Mesenchymal stem cell (in vitro differentiated cells and primary cell): ENCODE measurements around the gene COL15A1.
A peak's percentile ranks its signal among the peaks of the same experiment; 100 is the strongest.

Experiments used
- DNase-seq: peaks from one replicate; pipeline ENCODE4 v3.0.0-alpha.2; 2013
- H2AFZ ChIP-seq: one replicate; pipeline ENCODE4 v1.6.1; 2013; ENCODE audit warnings: low read depth, mild to moderate bottlenecking, control low read depth, inconsistent platforms, low read length, moderate library complexity
- H2AK5ac ChIP-seq: 2 replicates; pipeline ENCODE4 v1.6.1; 2013; ENCODE audit warnings: low read length, moderate library complexity, mild to moderate bottlenecking, inconsistent platforms; ENCODE audit not compliant: severe bottlenecking
- H2BK120ac ChIP-seq: one replicate; pipeline ENCODE4 v1.6.1; 2013; ENCODE audit warnings: low read depth, mild to moderate bottlenecking, inconsistent platforms, low read length, moderate library complexity
- H2BK12ac ChIP-seq, 2 experiments: one replicate each; pipeline ENCODE4 v1.6.1; 2013; ENCODE audit warnings: inconsistent platforms in 2 of 2, low read length in 2 of 2, mild to moderate bottlenecking in 2 of 2, moderate library complexity in 2 of 2, control low read depth in 1 of 2
- H2BK15ac ChIP-seq: one replicate; pipeline ENCODE4 v1.6.1; 2013; ENCODE audit warnings: mild to moderate bottlenecking, low read depth, inconsistent platforms; ENCODE audit not compliant: poor library complexity, severe bottlenecking
- H2BK5ac ChIP-seq: 2 replicates; pipeline ENCODE4 v1.6.1; 2013; ENCODE audit warnings: low read depth, mild to moderate bottlenecking, low read length, control low read depth, inconsistent platforms; ENCODE audit not compliant: poor library complexity, severe bottlenecking
- H3K14ac ChIP-seq, 2 experiments: one replicate each; pipeline ENCODE4 v1.6.1; 2013; ENCODE audit warnings: inconsistent platforms in 2 of 2, low read length in 2 of 2, control low read depth in 1 of 2, mild to moderate bottlenecking in 1 of 2, moderate library complexity in 1 of 2
- H3K18ac ChIP-seq, 2 experiments: one replicate each; pipeline ENCODE4 v1.6.1; 2013; ENCODE audit warnings: inconsistent platforms in 2 of 2, low read length in 2 of 2, control low read depth in 1 of 2, low read depth in 1 of 2, mild to moderate bottlenecking in 1 of 2
- H3K23ac ChIP-seq, 2 experiments: one replicate each; pipeline ENCODE4 v1.6.1; 2013; ENCODE audit warnings: inconsistent platforms in 2 of 2, low read length in 2 of 2, mild to moderate bottlenecking in 2 of 2, moderate library complexity in 2 of 2, control low read depth in 1 of 2
- H3K27ac ChIP-seq: 2 replicates; pipeline ENCODE4 v1.5.1; 2013; ENCODE audit warnings: mild to moderate bottlenecking, moderate library complexity, low read length, control low read depth, inconsistent platforms; ENCODE audit not compliant: poor library complexity, severe bottlenecking
- H3K27me3 ChIP-seq, 2 experiments: 2 replicates each; pipeline versions ENCODE4 v1.6.1 to v1.7.0; 2013; ENCODE audit warnings: low read length in 2 of 2, mild to moderate bottlenecking in 2 of 2, moderate library complexity in 2 of 2, control low read depth in 1 of 2, inconsistent platforms in 1 of 2; ENCODE audit not compliant: control insufficient read depth in 1 of 2, insufficient read depth in 1 of 2
- H3K36me3 ChIP-seq, 2 experiments: 2 replicates each; pipeline versions ENCODE4 v1.6.1 to v1.7.0; 2013; ENCODE audit warnings: low read length in 2 of 2, control low read depth in 1 of 2, inconsistent platforms in 1 of 2, low read depth in 1 of 2, mild to moderate bottlenecking in 1 of 2; ENCODE audit not compliant: insufficient read depth in 2 of 2, control insufficient read depth in 1 of 2
- H3K4ac ChIP-seq, 2 experiments: one replicate each; pipeline ENCODE4 v1.6.1; 2013; ENCODE audit warnings: inconsistent platforms in 2 of 2, low read length in 2 of 2, mild to moderate bottlenecking in 2 of 2, moderate library complexity in 2 of 2, control low read depth in 1 of 2, low read depth in 1 of 2
- H3K4me1 ChIP-seq: 2 replicates; pipeline ENCODE4 v1.6.1; 2013; ENCODE audit warnings: low read depth, low read length, control low read depth; ENCODE audit not compliant: control insufficient read depth, insufficient read depth
- H3K4me2 ChIP-seq: 2 replicates; pipeline ENCODE4 v1.6.1; 2013; ENCODE audit warnings: low read length, mild to moderate bottlenecking, inconsistent platforms; ENCODE audit not compliant: poor library complexity, severe bottlenecking
- H3K4me3 ChIP-seq, 2 experiments: 2 replicates each; pipeline versions ENCODE4 v1.5.1 to v1.7.0; 2013; ENCODE audit warnings: low read length in 2 of 2, mild to moderate bottlenecking in 2 of 2, control low read depth in 1 of 2, low read depth in 1 of 2; ENCODE audit not compliant: insufficient read depth in 1 of 2
- H3K79me1 ChIP-seq: replicated peaks from 2 replicates; pipeline ENCODE4 v1.6.1; 2013; ENCODE audit warnings: mild to moderate bottlenecking, control low read depth, low read length, inconsistent platforms; ENCODE audit not compliant: poor library complexity, severe bottlenecking
- H3K9ac ChIP-seq: 2 replicates; pipeline ENCODE4 v1.7.0; 2013; ENCODE audit warnings: mild to moderate bottlenecking, low read length, moderate library complexity
- H3K9me3 ChIP-seq: 2 replicates; pipeline ENCODE4 v1.7.0; 2013; ENCODE audit warnings: mild to moderate bottlenecking, low read length; ENCODE audit not compliant: control insufficient read depth
- H4K8ac ChIP-seq: one replicate; pipeline ENCODE4 v1.6.1; 2013; ENCODE audit warnings: inconsistent platforms, mild to moderate bottlenecking, low read length, moderate library complexity
- H4K91ac ChIP-seq: one replicate; pipeline ENCODE4 v1.6.1; 2013; ENCODE audit warnings: mild to moderate bottlenecking, low read length, inconsistent platforms
- WGBS: methylation state at CpG from one replicate; pipeline ENCODE4 v1.1.7; 2013; ENCODE audit warnings: mixed read lengths; 5-methylcytosine and 5-hydroxymethylcytosine counted together

Gene COL15A1

GRCh38 chr9:98924946-98925820 is 18.5 kb upstream of the COL15A1 start:
- Histone ChIP-seq H3K4ac (peak overlapping the region; percentile 3 to 19), H3K4me1 (peaks cover 7% of the 10 kb centered on the region), H3K27ac (no peak overlapping the region), H2AK5ac (no peak overlapping the region), H3K4me2 (no peak overlapping the region), H4K8ac (peak overlapping the region; percentile 3), H3K4me3 (no peak overlapping the region), H3K18ac (peak overlapping the region; percentile 35 to 74), H3K36me3 (no peaks in the 10 kb centered on the region), H2AFZ (peak overlapping the region; percentile 44), H3K14ac (peak overlapping the region in 1 of 2 experiments; percentile 79), H3K9me3 (no peaks in the 10 kb centered on the region), H2BK12ac (peak overlapping the region in 1 of 2 experiments; percentile 91), H2BK15ac (peak overlapping the region; percentile 19), H2BK5ac (no peak overlapping the region), H3K27me3 (peaks cover 0 to 18% of the 10 kb centered on the region in 2 experiments), H3K23ac (no peak overlapping the region), H3K79me1 (no peaks in the 10 kb centered on the region), H4K91ac (no peak overlapping the region), H2BK120ac (no peak overlapping the region), H3K9ac (no peak overlapping the region)
- WGBS, result 73% methylated on average over 15 of the region's 15 CpGs
- DNase-seq, result peak; percentile 11

GRCh38 chr9:98925956-98926355 is 17.8 kb upstream of the COL15A1 start:
- Histone ChIP-seq H3K36me3 (no peaks in the 10 kb centered on the region), H3K4ac (no peak overlapping the region), H3K23ac (no peak overlapping the region), H2BK15ac (no peak overlapping the region), H2BK120ac (no peak overlapping the region), H3K4me3 (no peak overlapping the region), H3K4me1 (peaks cover 7% of the 10 kb centered on the region), H2BK12ac (no peak overlapping the region), H2BK5ac (no peak overlapping the region), H2AK5ac (no peak overlapping the region), H3K4me2 (no peak overlapping the region), H3K27ac (no peak overlapping the region), H3K27me3 (peaks cover 0 to 22% of the 10 kb centered on the region in 2 experiments), H2AFZ (no peak overlapping the region), H3K9ac (no peak overlapping the region), H4K91ac (peak overlapping the region; percentile 43), H3K9me3 (no peaks in the 10 kb centered on the region), H3K14ac (no peak overlapping the region), H3K79me1 (no peaks in the 10 kb centered on the region), H3K18ac (no peak overlapping the region), H4K8ac (no peak overlapping the region)
- WGBS, result 100% methylated on average over 1 of the region's 2 CpGs
- no peak for DNase-seq

- 89% methylated on average over 5 of the region's 6 CpGs for WGBS
- Histone ChIP-seq H2BK12ac (no peak overlapping the region), H3K36me3 (no peaks in the 10 kb centered on the region), H3K9me3 (no peaks in the 10 kb centered on the region), H4K91ac (no peak overlapping the region), H3K4me1 (peaks cover 5% of the 10 kb centered on the region), H2BK15ac (no peak overlapping the region), H3K23ac (no peak overlapping the region), H3K18ac (no peak overlapping the region), H3K4me2 (no peak overlapping the region), H2BK120ac (no peak overlapping the region), H3K27ac (no peak overlapping the region), H3K4me3 (no peak overlapping the region), H3K79me1 (no peaks in the 10 kb centered on the region), H4K8ac (no peak overlapping the region), H2AK5ac (no peak overlapping the region), H3K27me3 (peaks cover 4 to 28% of the 10 kb centered on the region in 2 experiments), H2BK5ac (no peak overlapping the region), H3K4ac (no peak overlapping the region), H2AFZ (no peak overlapping the region), H3K9ac (no peak overlapping the region), H3K14ac (no peak overlapping the region)
- DNase-seq, result no peak
Observed at GRCh38 chr9:98927724-98928123, 16.0 kb upstream of the COL15A1 start.

GRCh38 chr9:98929071-98929470 is 14.6 kb upstream of the COL15A1 start:
- DNase-seq, result no peak
- peaks cover 7 to 24% of the 10 kb centered on the region in 2 experiments for H3K27me3 ChIP-seq
- no peaks in the 10 kb centered on the region for H3K79me1 ChIP-seq
- no peak overlapping the region for H3K4me2 ChIP-seq
- no peak overlapping the region for H3K4ac ChIP-seq
- H3K14ac ChIP-seq, result no peak overlapping the region
- peaks cover 1% of the 10 kb centered on the region for H3K4me1 ChIP-seq
- H3K27ac ChIP-seq, result no peak overlapping the region
- H4K91ac ChIP-seq, result no peak overlapping the region
- no peak overlapping the region for H3K18ac ChIP-seq
- no peaks in the 10 kb centered on the region for H3K36me3 ChIP-seq
- no peak overlapping the region for H2AFZ ChIP-seq
- no peak overlapping the region for H3K23ac ChIP-seq
- no peak overlapping the region for H2BK12ac ChIP-seq
- H3K9ac ChIP-seq, result no peak overlapping the region
- no CpG with 5 or more reads among the region's 2 CpGs for WGBS
- no peak overlapping the region for H2AK5ac ChIP-seq
- no peak overlapping the region for H2BK15ac ChIP-seq
- no peak overlapping the region for H2BK5ac ChIP-seq
- H2BK120ac ChIP-seq, result no peak overlapping the region
- no peaks in the 10 kb centered on the region for H3K9me3 ChIP-seq
- no peak overlapping the region for H4K8ac ChIP-seq
- no peak overlapping the region for H3K4me3 ChIP-seq
